ENCODE data around the gene DLGAP1. TPM values are rescaled to one million over a fixed set of nuclear protein-coding genes. Genes with fewer than 3 reads are reported as not detected.

DLGAP1 gene
- not detected in 2 replicates for total RNA-seq (2016; rRNA removed; fragmentation: Illumina TruSeq; extraction: Trizol)
- total RNA-seq (2016; cell fraction: cytosol; rRNA removed; fragmentation: Illumina TruSeq; extraction: Trizol; ENCODE audit: low read depth), result not detected in 2 replicates
- not detected in 2 replicates for total RNA-seq (2016; cell fraction: insoluble cytoplasmic fraction; rRNA removed; fragmentation: Illumina TruSeq; extraction: Trizol)
- not detected in 2 replicates for total RNA-seq (2016; cell fraction: membrane; rRNA removed; fragmentation: Illumina TruSeq; extraction: Trizol)
- not detected in 2 replicates for total RNA-seq (2016; cell fraction: nucleus; rRNA removed; fragmentation: Illumina TruSeq; extraction: Trizol)
- polyA plus RNA-seq (2011; rRNA removed), result 0.01 and 0.03 TPM in 2 replicates
- not detected in 2 replicates for polyA plus RNA-seq (2011; cell fraction: cytosol; rRNA removed)
- polyA plus RNA-seq (2011; cell fraction: nucleus; rRNA removed), result not detected in 2 replicates
- polyA plus RNA-seq (2012), result not detected in 2 replicates
- polyA plus RNA-seq (2016; cell fraction: cytosol; fragmentation: Illumina TruSeq; extraction: Trizol; ENCODE audit: low read depth), result not detected in 2 replicates
- not detected in 2 replicates for polyA plus RNA-seq (2016; cell fraction: insoluble cytoplasmic fraction; fragmentation: Illumina TruSeq; extraction: Trizol; ENCODE audit: low read depth)
- polyA plus RNA-seq (2016; cell fraction: membrane; fragmentation: Illumina TruSeq; extraction: Trizol; ENCODE audit: low read depth), result not detected in 2 replicates
- not detected in 2 replicates for polyA plus RNA-seq (2016; cell fraction: nucleus; fragmentation: Illumina TruSeq; extraction: Trizol; ENCODE audit: insufficient read depth, low read depth)
- polyA minus RNA-seq (2011; rRNA and poly(A)+ RNA removed; ENCODE audit: low replicate concordance), result 0.12 and 0.56 TPM in 2 replicates
- not detected in 2 replicates for polyA minus RNA-seq (2011; cell fraction: cytosol; rRNA and poly(A)+ RNA removed)
- 0.52 TPM in 1 of 2 replicates, not detected in the other for polyA minus RNA-seq (2011; cell fraction: nucleus; rRNA and poly(A)+ RNA removed)
- Bru-seq, nascent RNA, result percentile 21 among the genes with signal in this experiment
- BruChase-seq, experiment 1, labeled RNA remaining after a 6-hour chase, result percentile 14 among the genes with signal in this experiment
- percentile 16 among the genes with signal in this experiment for BruChase-seq, experiment 2, labeled RNA remaining after a 2-hour chase
- long read RNA-seq, experiment 1, result 0 reads
- long read RNA-seq, experiment 2, partial matches to known transcripts, result 0 of 4 reads
- long read RNA-seq, experiment 2, other reads (novel, unspliced or antisense), result 4 of 4 reads

DNA sequence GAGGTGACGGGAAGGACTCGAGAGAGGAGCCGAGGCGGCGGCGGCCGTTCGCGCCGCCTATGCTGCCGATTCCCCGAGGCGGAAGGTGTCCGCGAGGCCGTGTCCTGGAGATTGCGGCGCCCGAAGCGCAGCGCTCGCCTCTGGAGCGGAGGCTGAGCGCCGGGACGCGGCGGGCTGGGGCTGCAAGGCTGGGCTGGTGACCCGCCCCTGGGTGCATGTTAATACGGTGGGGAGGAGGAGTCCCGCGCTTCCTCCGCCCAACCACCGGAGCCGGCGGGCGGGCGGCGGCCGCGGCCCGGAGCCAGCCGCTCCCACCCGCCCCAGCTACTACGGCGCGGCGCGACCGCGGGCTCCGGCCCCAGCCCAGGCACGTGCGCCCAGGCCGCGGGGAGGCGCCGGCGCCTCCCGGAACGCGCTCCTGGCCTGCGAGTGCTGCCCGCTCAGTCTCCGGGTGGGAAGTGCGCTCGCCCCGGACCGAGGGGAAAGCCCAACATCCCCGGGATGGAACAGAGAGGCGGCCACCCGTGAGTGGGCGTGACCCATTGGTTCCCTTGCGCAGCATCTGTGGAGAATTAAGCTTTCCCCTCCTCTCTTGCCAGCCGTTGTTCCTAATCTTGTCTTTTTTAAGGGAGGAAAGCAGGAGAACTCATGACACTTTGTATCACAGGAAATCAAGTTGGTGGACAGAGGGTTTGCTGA is at the start of gene DLGAP1:
DLGAP1 (minus strand) TSS at position 195 of the 699 bp plus-strand sequence.
- intact Hi-C loops (cut with micrococcal nuclease; ENCODE audit: unreplicated experiment) (no loop called here), in situ Hi-C loops (cut with HindIII; ENCODE audit: extremely low pct_ligation_motif_present, low pct_unique_long_range_greater_than_20kb) (loop anchor here (25.0 kb wide), 1 partner anchor 107 kb away; no protein-coding TSS in a partner anchor)
- Histone ChIP-seq H3K4me2 (ENCODE audit: low read depth, low read length) (0 out of 2 replicates have a peak within 1 kb of the TSS, but pooled peaks have one; percentile 1), H3K4me3 (replicated peaks in 1 of 3; ENCODE audit: insufficient read depth in 1 of 3, low read depth in 2 of 3, low read length in 3 of 3) (no peak within 1 kb of the TSS; a peak in 1 of 6 replicates), H3K9me3 (ENCODE audit: low read length) (no peaks in the 10 kb centered on the region), H3K27me3 (ENCODE audit: control insufficient read depth in 1 of 2, insufficient read depth in 2 of 2, low read length in 2 of 2) (peaks cover 0 to 19% of the 10 kb centered on the region in 2 experiments; a peak in 2 of 5 replicates), H3K4me1 (ENCODE audit: insufficient read depth, low read length) (no peaks in the 10 kb centered on the region), H3K9ac (ENCODE audit: insufficient read depth, low read depth, low read length) (no peak within 1 kb of the TSS), H3K36me3 (replicated peaks in 1 of 2; ENCODE audit: control insufficient read depth in 1 of 2, insufficient read depth in 2 of 2, low read length in 2 of 2) (no peaks in the 10 kb centered on the region), H3K27ac (ENCODE audit: extremely low read length, insufficient read depth, low read length) (no peak within 1 kb of the TSS), H3K79me2 (ENCODE audit: insufficient read depth, low read length) (no peaks in the 10 kb centered on the region), H2AFZ (ENCODE audit: low read length) (no peak within 1 kb of the TSS), H4K20me1 (ENCODE audit: insufficient read depth, low read length) (no peaks in the 10 kb centered on the region)
- FAIRE-seq, result no peak
- WGBS (ENCODE audit: low lambda C conversion rate), result 0% methylated on average over 1 of the region's 75 CpGs
- peak; percentile 91 for ATAC-seq
- no peak for TF ChIP-seq ZNF772 (CRISPR knock-in tag; IDR thresholded peaks at IDR 0.05)
- no peak for TF ChIP-seq ZNF263 (CRISPR knock-in tag; IDR thresholded peaks at IDR 0.05)
- TF ChIP-seq, protein P1, sequence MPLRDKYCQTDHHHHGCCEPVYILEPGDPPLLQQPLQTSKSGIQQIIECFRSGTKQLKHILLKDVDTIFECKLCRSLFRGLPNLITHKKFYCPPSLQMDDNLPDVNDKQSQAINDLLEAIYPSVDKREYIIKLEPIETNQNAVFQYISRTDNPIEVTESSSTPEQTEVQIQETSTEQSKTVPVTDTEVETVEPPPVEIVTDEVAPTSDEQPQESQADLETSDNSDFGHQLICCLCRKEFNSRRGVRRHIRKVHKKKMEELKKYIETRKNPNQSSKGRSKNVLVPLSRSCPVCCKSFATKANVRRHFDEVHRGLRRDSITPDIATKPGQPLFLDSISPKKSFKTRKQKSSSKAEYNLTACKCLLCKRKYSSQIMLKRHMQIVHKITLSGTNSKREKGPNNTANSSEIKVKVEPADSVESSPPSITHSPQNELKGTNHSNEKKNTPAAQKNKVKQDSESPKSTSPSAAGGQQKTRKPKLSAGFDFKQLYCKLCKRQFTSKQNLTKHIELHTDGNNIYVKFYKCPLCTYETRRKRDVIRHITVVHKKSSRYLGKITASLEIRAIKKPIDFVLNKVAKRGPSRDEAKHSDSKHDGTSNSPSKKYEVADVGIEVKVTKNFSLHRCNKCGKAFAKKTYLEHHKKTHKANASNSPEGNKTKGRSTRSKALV (CRISPR knock-in tag; IDR thresholded peaks at IDR 0.05), result peak; percentile 69
- no peak for TF ChIP-seq ZNF333 (CRISPR knock-in tag; IDR thresholded peaks at IDR 0.05; ENCODE audit: borderline replicate concordance)
- TF ChIP-seq PCBP1 (IDR thresholded peaks at IDR 0.05; ENCODE audit: borderline replicate concordance, low read depth, low read length), result no peak
- no peak for TF ChIP-seq ZNF883 (CRISPR knock-in tag; IDR thresholded peaks at IDR 0.05; ENCODE audit: not compliant biosample characterization)
- TF ChIP-seq BHLHE40 (IDR thresholded peaks at IDR 0.05; ENCODE audit: low read length), result 0 out of 2 replicates have a peak, but pooled peaks have one; percentile 23
- TF ChIP-seq ZNF644 (CRISPR knock-in tag; IDR thresholded peaks at IDR 0.05; ENCODE audit: low read depth), result no peak
- TF ChIP-seq HNRNPL (IDR thresholded peaks at IDR 0.05; ENCODE audit: low read depth, low read length), result no peak
- TF ChIP-seq ZNF780A (CRISPR knock-in tag; IDR thresholded peaks at IDR 0.05), result no peak
- no peak for TF ChIP-seq MTF1 (CRISPR knock-in tag; IDR thresholded peaks at IDR 0.05)
- TF ChIP-seq DNMT1 (CRISPR knock-in tag; IDR thresholded peaks at IDR 0.05), result no peak
- no peak for TF ChIP-seq ZZZ3 (CRISPR knock-in tag; IDR thresholded peaks at IDR 0.05; ENCODE audit: borderline replicate concordance)
- no peak for TF ChIP-seq ZNF446 (CRISPR knock-in tag; IDR thresholded peaks at IDR 0.05)
- no peak for TF ChIP-seq RARA (CRISPR knock-in tag; IDR thresholded peaks at IDR 0.05)
- no peak for TF ChIP-seq MTA1 (CRISPR knock-in tag; IDR thresholded peaks at IDR 0.05; ENCODE audit: borderline replicate concordance)
- TF ChIP-seq ZNF749 (CRISPR knock-in tag; IDR thresholded peaks at IDR 0.05; ENCODE audit: borderline replicate concordance), result no peak
- peak; percentile 34 for TF ChIP-seq HNRNPLL (IDR thresholded peaks at IDR 0.05; ENCODE audit: low read depth, low read length, poor library complexity, severe bottlenecking)
- BruUV-seq (replicated peaks), result no TSS peak
- ChIA-PET POLR2A (no interaction called here), CTCF (ENCODE audit: low intra/inter-chr PET ratio, low total read pairs) (no interaction called here)
- peak; percentile 1 for DNase-seq (ENCODE audit: low spot score)

All from HepG2 (cell line).